Liver (tissue), 9 donors: Measurements from ENCODE around the gene RANBP17. TPM values are rescaled to one million over a fixed set of nuclear protein-coding genes. Genes with fewer than 3 reads are reported as not detected.

Experiments used
- DNase-seq: peaks from one replicate; pipeline ENCODE4 v3.0.0-alpha.2; 2017; ENCODE audit warnings: low spot score
- H3K27ac ChIP-seq, 2 donors: one replicate each; pipeline ENCODE4 v1.7.0; 2013; ENCODE audit warnings: inconsistent platforms in 2 of 2, low read length in 2 of 2, control low read depth in 1 of 2, low read depth in 1 of 2, mild to moderate bottlenecking in 1 of 2
- H3K27me3 ChIP-seq, 4 donors: one replicate each; pipeline versions ENCODE4 v1.6.1 to v1.7.0; 2013; ENCODE audit warnings: low read length in 3 of 4, inconsistent platforms in 1 of 4, mild to moderate bottlenecking in 1 of 4, moderate library complexity in 1 of 4; ENCODE audit not compliant: control insufficient read depth in 4 of 4, insufficient read depth in 4 of 4
- H3K36me3 ChIP-seq, 4 donors: one replicate each; pipeline versions ENCODE4 v1.6.1 to v1.7.0; 2013; ENCODE audit warnings: low read length in 3 of 4, mild to moderate bottlenecking in 3 of 4, low read depth in 1 of 4, moderate library complexity in 1 of 4; ENCODE audit not compliant: control insufficient read depth in 4 of 4, insufficient read depth in 3 of 4
- H3K4me1 ChIP-seq, 4 donors: one replicate each; pipeline versions ENCODE4 v1.6.1 to v1.7.0; 2013; ENCODE audit warnings: low read length in 3 of 4, mild to moderate bottlenecking in 3 of 4, moderate library complexity in 1 of 4; ENCODE audit not compliant: control insufficient read depth in 4 of 4, insufficient read depth in 4 of 4
- H3K4me3 ChIP-seq, 3 donors: one replicate each; pipeline versions ENCODE4 v1.6.1 to v1.7.0; 2013; ENCODE audit warnings: low read length in 3 of 3, control low read depth in 1 of 3, low read depth in 1 of 3, mild to moderate bottlenecking in 1 of 3
- H3K9ac ChIP-seq, 2 donors: one replicate each; pipeline ENCODE4 v1.7.0; 2013; ENCODE audit warnings: low read length in 2 of 2, mild to moderate bottlenecking in 2 of 2, moderate library complexity in 2 of 2, control low read depth in 1 of 2, low read depth in 1 of 2
- H3K9me3 ChIP-seq, 4 donors: one replicate each; pipeline versions ENCODE4 v1.6.1 to v1.7.0; 2013; ENCODE audit warnings: low read length in 3 of 4; ENCODE audit not compliant: control insufficient read depth in 4 of 4
- ATF3 ChIP-seq: IDR thresholded peaks from 2 replicates; pipeline ENCODE4 v1.6.1; 2016; ENCODE audit warnings: antibody characterized with exemption
- CTCF ChIP-seq: fragments of 150-350 bp; IDR thresholded peaks from 2 replicates; pipeline ENCODE4 v1.5.1; 2017; ENCODE audit warnings: improper control_type of control experiment, low read depth, low read length; ENCODE audit not compliant: missing input control
- EGR1 ChIP-seq, 2 donors: IDR thresholded peaks; 2 replicates each; pipeline ENCODE4 v1.6.1; 2016 to 2018; ENCODE audit warnings: antibody characterized with exemption in 2 of 2, low read depth in 2 of 2
- FOXA2 ChIP-seq: IDR thresholded peaks from 2 replicates; pipeline ENCODE4 v1.6.1; 2016; ENCODE audit warnings: antibody characterized with exemption
- HNF4A ChIP-seq, 2 donors: conservative IDR thresholded peaks; 2 replicates each; pipeline ENCODE4 v1.6.1; 2016; ENCODE audit warnings: antibody characterized with exemption in 2 of 2, mild to moderate bottlenecking in 2 of 2
- MAX ChIP-seq: IDR thresholded peaks from 2 replicates; pipeline ENCODE4 v1.6.1; 2016; ENCODE audit warnings: antibody characterized with exemption
- NR2F2 ChIP-seq: IDR thresholded peaks from 2 replicates; pipeline ENCODE4 v1.6.1; 2016; ENCODE audit warnings: antibody characterized with exemption
- RAD21 ChIP-seq, 2 donors: IDR thresholded peaks; 2 replicates each; pipeline ENCODE4 v1.6.1; 2016; ENCODE audit warnings: antibody characterized with exemption in 2 of 2, mild to moderate bottlenecking in 2 of 2
- RXRA ChIP-seq, 2 donors: IDR thresholded peaks; 2 replicates each; pipeline ENCODE4 v1.6.1; 2017 to 2018; ENCODE audit warnings: antibody characterized with exemption in 2 of 2, mild to moderate bottlenecking in 1 of 2
- TAF1 ChIP-seq: conservative IDR thresholded peaks from 2 replicates; pipeline ENCODE4 v1.6.1; 2016; ENCODE audit warnings: antibody characterized with exemption, mild to moderate bottlenecking
- YY1 ChIP-seq: IDR thresholded peaks from 2 replicates; pipeline ENCODE4 v1.6.1; 2016; ENCODE audit warnings: antibody characterized with exemption, mild to moderate bottlenecking
- ZBTB33 ChIP-seq: IDR thresholded peaks from 2 replicates; pipeline ENCODE4 v1.6.1; 2016; ENCODE audit warnings: antibody characterized with exemption
- WGBS: extraction: QIAGEN DNeasy Blood & Tissue Kit; methylation state at CpG from one replicate; pipeline ENCODE4 v1.1.7; 2013; 5-methylcytosine and 5-hydroxymethylcytosine counted together
- polyA plus RNA-seq, 2 donors: library from polyadenylated mRNA; stranded (reverse) in 1 of 2; unstranded in 1 of 2; fragments of 200-250 nt in 1 of 2; fragments of >200 nt in 1 of 2; fragmentation: Nextera tagmentation in 1 of 2; extraction: Ambion mirVana in 1 of 2; gene quantifications; one replicate each; pipeline versions ENCODE4 v1.2.1 to v1.2.3, GENCODE V29; 2013 to 2015
- total RNA-seq, 2 donors: library from RNA; depleted of rRNA; stranded (reverse); fragments of >200 nt; gene quantifications; one replicate each; pipeline ENCODE4 v1.2.3, GENCODE V29; 2014
- donor health status: healthy.
- donor health status: healthy.
- donor health status: healthy.
- donor health status: healthy.
- donor health status: healthy.

The RANBP17 gene
- total and polyA plus RNA-seq, 4 donors, result 0.83 to 10.8 (median 7.9) TPM

- H3K9me3 ChIP-seq, result no peaks in the 10 kb centered on the region
- WGBS, result 89% methylated on average over 1 of the region's 1 CpG
- H3K4me3 ChIP-seq, result no peak overlapping the region
- no peak overlapping the region for H3K27ac ChIP-seq
- no peak for TF ChIP-seq ZBTB33
- no peak for TF ChIP-seq MAX
- TF ChIP-seq TAF1, result no peak
- TF ChIP-seq CTCF, result no peak
- no peak for TF ChIP-seq RAD21 (IDR thresholded peaks at IDR 0.05)
- no peak for TF ChIP-seq EGR1 (IDR thresholded peaks at IDR 0.05; ENCODE audit: low read depth in 2 of 2)
- TF ChIP-seq HNF4A (conservative IDR thresholded peaks at IDR 0.05), result no peak
- H3K27me3 ChIP-seq, result no peaks in the 10 kb centered on the region
- no peak for DNase-seq
- no peak overlapping the region for H3K9ac ChIP-seq
- no peaks in the 10 kb centered on the region for H3K36me3 ChIP-seq
- no peaks in the 10 kb centered on the region for H3K4me1 ChIP-seq
Measured at GRCh38 chr5:171258737-171259415, 397.1 kb downstream of the RANBP17 start.

- Histone ChIP-seq H3K27me3 (no peaks in the 10 kb centered on the region), H3K4me3 (no peak overlapping the region), H3K36me3 (no peaks in the 10 kb centered on the region), H3K9me3 (no peaks in the 10 kb centered on the region), H3K4me1 (no peaks in the 10 kb centered on the region), H3K27ac (no peak overlapping the region), H3K9ac (no peak overlapping the region)
- no peak for TF ChIP-seq TAF1
- TF ChIP-seq ATF3, result no peak
- TF ChIP-seq NR2F2, result no peak
- TF ChIP-seq RXRA (IDR thresholded peaks at IDR 0.05), result no peak
- TF ChIP-seq FOXA2, result no peak
- no peak for TF ChIP-seq RAD21 (IDR thresholded peaks at IDR 0.05)
- no peak for DNase-seq
- WGBS, result 92% methylated on average over 1 of the region's 1 CpG
Measured at GRCh38 chr5:171261361-171261760, 399.5 kb downstream of the RANBP17 start.

- WGBS, result 91% methylated on average over 4 of the region's 4 CpGs
- Histone ChIP-seq H3K9ac (no peak overlapping the region), H3K4me3 (no peak overlapping the region), H3K27me3 (no peaks in the 10 kb centered on the region), H3K36me3 (no peaks in the 10 kb centered on the region), H3K27ac (no peak overlapping the region), H3K4me1 (no peaks in the 10 kb centered on the region), H3K9me3 (no peaks in the 10 kb centered on the region)
- TF ChIP-seq YY1, result no peak
- DNase-seq, result no peak
Measured at GRCh38 chr5:171261904-171262303, 400.1 kb downstream of the RANBP17 start.
